HG03457 (cell line): ENCODE results near the gene SMC1B.
"Not testable (repeated sequence)": the region's sequence is repeated elsewhere in the genome, so short reads cannot be mapped to it uniquely, and the experiment has no call there.

Experiments used
- ATAC-seq: cut with Tn5 transposase; IDR thresholded peaks from one replicate; pipeline ENCODE4 v1.9.1; 2021; ENCODE audit warnings: moderate number of reproducible peaks; ENCODE audit not compliant: unreplicated experiment

The SMC1B gene

DNA sequence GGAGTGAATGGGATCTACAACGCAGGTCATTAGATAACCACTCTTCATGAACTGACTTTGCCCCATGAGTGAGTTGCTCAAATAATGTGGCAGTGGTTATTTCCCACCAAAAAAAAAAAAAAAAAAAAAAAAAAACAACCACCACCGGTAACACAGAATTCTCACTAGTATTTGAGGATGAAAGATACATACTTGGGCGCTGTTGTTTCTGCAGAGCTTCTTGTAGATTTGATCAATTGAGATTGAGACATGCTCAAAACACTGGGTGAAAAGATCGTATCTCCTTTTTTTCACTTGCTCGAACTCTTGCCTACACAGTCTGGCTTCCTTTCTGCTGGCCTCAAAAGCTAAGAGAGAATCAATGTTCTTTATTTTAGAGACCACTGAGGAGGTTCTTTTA is 59.6 kb downstream of the SMC1B start:
- no peak for ATAC-seq

DNA sequence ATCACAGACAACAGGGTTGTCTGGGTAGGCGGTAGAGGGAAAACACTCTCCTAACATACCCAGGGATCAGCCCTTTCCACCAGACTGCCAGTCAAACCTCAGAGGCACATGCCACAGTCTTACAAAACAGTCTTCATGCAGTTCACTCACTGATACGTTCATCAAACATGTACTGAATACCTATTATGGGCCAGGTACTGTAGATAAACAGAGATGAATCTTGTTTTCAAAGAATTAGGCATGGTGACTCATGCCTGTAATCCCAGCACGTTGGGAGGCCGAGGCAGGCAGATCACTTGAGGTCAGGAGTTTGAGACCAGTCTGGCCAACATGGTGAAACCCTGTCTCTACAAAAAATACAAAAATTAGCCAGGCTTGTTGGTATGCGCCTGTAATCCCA is 60.6 kb downstream of the SMC1B start:
- not testable (repeated sequence) for ATAC-seq

DNA sequence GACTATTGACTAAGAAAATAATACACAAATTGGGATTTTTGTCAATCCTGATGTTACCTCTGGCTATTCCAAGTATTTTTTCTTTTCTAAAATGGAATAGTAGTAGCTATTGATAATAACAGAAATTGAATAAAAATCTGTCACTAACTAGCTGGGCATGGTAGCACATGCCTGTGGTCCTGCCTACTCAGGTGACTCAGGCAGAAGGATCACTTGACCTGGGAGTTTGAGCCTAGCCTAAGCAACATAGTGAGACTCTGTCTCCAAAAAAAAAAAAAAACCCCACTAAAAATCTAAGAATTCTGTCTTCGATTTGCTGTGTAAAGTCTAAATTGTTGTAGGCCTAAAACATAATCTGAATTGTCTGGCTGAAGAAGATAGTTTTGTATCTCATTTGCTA is 61.4 kb downstream of the SMC1B start:
- no peak for ATAC-seq

DNA sequence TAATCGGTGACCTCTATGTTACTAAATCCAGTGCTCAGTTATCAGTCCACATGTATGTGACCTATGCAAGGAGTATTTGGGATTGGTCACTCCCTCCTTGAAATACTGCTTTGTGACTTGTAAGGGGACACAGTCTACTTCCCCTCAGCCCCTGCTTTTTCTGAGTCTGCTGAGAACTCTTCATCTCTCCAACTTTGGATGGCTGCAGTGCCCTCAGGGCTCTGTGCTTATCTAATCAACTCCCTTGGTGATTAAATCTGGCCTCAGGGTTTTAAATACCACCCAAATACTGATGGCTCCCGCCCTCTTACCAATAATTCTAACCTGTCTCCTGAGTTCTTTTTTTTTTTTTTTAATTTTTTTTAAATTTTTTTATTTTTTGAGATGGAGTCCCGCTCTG is 63.5 kb downstream of the SMC1B start:
- no peak for ATAC-seq

DNA sequence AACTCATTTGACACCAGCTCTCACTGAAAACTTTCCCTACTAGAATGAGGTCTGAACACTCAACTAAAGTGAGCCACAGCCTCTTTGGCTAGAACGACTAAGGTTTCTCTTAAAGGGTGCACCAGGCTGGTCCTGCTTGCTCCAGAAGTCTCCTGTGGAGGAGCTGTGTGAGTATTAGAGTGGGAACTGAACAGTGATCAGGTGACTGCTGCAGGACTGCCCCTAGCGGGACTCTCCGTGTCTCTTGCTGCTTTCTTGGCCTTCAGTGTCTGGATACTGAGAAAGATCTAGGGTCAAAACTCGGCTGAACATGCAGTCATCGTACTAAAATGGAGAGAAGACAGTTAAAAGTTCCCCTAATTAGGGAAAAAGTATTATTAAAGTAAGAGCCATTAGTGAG is 69.1 kb downstream of the SMC1B start:
- no peak for ATAC-seq

DNA sequence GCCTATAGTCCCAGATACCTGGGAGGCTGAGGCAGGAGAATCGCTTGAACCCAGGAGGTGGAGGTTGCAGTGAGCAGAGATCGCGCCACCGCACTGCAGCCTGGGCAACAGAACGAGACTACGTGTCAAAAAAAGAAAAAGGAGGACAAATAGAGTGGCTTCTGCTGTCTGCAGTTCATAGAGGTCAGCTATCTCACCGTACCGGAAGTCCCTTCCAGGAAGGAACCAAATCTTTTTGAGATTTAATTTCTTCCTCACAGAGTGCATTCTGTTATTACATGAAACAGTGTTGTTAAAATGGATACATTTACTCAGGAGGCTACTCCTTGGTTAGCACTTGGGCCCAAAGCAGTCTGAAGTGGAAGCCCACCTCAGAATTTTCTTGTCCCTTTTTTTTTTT is 70.3 kb downstream of the SMC1B start:
- no peak for ATAC-seq

DNA sequence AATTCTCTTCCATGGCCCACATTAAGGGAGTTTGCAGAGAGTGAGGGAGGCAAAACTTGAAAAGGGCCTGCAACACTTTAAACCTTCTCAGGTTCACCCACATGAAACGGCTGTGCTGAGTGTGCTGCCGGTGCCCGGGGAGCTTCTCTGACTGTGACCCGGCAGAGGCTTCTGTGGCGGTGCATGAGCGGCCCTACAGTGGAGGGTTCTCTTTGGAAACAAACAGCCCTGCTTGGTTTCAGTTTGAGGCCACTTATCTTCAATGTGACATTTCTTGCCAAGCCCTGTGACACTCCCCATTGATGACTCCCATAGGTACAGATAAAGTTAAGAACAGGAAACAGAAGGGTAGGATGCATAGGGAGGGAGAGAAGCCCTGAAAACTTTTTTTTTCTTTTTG is 71.9 kb downstream of the SMC1B start:
- no peak for ATAC-seq

DNA sequence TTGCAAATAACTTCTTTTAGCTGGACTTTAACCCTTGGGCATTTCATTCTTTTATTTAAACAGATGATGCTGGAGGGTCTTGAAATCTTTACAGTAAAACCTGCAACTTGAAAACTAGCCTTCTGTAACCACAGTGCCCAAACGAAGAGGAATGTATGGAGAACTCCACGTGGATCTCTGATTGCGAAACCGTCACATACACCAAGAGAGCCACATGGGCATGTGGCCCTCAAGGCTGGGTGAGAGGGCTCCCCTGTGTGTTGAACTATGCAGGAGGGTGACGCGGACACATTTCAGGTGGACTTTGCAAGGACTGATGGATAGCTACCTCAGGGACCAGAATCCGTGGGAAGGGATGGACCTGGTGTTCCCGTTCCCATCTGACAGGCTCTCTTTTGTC is 73.1 kb downstream of the SMC1B start:
- no peak for ATAC-seq

DNA sequence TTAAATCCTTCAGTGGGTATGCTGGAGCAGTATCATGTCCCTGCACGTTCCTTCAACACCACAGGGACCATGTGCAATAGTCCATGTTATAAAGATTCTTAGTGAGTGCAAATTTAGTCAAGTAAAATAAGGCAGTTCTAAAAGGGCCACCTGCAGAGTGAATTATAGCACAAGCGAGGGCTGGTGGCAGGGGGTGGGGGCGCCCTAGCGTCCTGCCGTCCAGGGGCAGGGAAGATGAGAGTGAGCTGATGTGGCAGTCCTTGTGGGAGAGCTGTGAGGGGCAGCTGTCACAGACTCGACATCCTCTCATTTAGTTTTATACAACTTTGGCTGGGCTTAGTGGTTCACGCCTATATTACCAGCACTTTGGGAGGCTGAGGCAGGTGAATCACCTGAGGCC is 74.6 kb downstream of the SMC1B start:
- ATAC-seq = no peak

DNA sequence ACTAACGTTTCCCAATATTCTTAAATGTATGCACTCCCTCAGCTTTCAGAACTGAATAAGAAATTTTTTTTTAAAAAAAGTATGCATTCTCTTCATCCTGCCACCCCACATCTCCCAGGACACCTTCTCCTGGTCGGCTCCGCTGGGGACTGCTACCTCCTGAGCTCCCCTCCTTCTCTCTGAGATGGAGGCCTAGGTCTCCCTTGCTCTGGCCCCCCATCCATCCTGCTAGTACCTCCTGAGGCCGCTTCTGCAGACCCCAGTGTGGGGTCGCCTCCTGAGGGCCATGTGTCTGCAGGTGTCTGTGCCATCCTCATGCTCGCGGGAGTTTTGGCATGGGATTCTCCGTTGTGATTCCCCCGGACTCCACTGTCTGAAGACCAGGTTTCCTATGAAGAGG is 75.9 kb downstream of the SMC1B start:
- no peak for ATAC-seq

DNA sequence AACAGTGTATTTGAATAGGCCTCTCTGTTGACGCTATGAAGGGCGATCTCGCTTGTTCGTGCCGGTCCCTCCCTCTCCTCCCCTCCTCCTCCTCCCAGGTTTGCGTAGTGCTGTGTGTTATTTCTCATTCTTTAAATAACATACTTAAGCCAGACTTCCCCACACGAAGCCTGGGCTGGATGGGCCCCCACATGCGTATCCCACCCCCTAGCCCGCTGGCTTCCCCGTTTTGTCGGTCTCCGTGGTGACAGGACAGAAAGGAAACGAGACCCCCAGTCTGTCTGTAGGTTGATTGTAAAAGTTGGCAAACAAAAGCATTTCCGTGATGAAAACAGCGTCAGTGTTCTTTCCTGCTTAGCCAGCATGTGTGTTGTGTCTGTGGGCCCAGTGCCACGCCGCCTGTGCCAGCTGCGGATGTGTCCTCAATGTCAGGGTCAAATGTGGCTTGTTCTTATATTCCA is 76.4 kb downstream of the SMC1B start:
- no peak for ATAC-seq

DNA sequence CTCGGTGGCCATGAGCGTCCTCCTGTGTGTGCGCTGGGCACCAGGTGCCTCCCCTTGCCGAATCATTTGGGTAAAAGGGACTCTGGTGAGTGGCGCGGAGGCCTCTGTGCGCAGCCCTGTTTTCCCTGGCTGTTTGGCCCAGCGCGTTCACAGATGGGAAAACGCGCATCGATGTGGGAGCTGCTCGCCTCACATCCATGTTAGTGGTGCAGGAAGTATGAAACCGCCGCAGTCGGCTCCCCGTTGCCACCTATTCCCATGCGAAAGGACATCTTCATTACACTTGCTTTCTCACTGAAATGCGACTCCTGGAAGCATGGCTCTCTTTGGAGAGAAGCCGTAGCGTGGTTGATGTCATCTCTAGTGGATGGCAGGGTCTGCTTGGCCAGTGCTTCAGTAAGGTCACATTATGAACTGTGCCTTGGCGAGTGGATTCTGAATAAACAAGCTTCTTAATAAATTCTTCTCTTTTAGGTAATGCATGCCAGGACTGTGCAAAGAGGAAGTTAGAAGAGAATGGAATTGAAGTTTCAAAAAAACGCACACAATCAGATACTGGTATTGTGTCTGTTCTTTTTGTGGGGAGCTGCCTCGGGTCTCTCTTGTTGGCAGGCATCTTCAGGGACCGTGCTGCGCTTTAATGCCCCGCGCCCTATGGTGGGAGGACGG is 77.4 kb downstream of the SMC1B start:
- no peak for ATAC-seq

DNA sequence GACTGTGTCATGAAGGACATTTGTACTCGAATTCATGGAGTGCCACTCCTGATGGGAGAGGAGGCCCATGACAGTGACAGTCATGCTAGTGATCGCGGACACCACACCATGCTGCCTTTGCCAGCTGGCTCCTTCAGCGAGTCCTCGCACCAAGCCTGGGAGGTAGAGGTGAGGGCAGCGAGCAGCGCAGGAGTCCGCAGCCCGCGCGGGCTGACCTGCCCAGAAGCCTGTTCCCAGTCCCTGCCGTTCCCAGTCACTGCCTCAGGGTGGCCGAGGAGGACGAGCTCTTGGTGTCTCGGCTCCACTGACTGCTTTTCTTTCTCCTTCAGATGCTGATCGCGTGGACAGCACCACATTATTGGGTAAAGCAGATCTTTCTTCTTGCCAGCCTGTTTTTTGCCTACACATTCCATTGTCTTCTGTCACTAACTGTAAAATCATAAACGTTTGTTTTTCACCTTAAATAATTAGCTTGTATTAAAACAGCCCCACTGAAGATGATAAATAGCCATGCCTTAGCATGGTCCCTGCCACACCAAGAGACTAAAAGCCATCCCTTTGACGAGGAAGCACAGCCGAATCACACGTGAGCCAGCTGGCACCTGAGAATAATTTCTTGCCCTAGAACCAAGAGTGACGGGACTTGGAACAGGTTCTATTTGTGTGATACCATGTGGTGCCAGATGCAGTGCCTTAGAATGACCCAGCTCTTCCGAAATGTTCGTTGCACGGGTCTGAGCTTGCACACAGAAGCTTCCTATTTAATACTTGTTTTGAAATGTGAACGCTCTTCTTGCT is 78.2 kb downstream of the SMC1B start:
- ATAC-seq = no peak

DNA sequence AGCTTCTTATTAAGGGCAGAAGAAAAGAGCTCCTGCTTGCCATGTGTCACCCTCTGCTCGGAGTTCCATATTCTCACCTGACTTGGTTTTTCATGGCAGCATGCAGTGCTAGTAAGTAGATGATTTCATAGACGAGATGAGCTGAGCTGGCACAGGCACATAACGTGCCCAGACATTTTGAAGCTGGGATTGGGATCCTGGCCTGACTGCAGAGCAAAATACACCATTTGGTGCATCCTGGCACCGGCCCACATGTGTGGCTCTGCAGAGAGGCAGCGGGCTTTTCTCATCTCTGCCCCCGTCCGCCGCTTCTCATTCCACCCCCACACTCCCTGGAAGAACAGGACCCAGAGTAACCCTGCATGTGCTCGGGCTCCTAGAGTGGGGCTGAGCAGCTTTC is 78.9 kb downstream of the SMC1B start:
- ATAC-seq = no peak

DNA sequence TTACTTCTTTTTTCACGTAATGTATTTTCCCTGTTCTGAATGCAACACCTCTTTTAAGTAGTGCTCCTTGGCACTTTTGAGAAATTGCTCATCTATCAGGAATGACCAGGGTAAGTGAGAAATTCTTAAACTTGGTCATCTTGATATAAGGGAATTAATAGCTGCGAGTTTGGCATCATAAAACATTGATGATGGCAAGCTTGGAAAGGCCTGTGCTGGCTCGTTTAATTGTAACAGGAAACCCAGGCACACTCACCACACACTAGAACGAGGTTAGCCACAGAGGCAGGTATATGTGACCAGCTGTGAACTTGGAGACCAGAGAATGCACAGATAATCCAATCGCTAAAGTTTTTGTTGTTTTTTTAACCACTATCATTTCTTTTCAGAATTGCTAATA is 79.3 kb downstream of the SMC1B start:
- ATAC-seq = no peak

DNA sequence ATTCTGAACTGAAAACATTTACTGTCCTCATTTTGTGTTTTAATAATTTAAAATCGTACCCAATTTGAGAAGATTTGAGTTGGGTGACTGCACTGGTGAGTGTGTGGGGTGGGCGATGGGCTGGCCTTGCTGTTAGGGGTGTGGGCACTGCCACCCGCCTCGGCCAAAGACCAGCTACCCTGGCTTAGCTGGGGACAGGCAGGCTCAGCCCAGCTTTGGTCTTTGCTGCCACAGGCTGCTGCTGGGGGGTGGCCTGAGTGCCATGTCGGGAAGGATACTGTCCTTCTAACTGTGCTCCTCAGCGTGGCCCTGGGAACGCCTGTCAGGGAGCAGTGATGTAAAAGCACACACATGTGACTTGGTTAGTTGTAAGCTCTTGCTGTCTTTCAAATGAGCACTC is 81.4 kb downstream of the SMC1B start:
- ATAC-seq = no peak

DNA sequence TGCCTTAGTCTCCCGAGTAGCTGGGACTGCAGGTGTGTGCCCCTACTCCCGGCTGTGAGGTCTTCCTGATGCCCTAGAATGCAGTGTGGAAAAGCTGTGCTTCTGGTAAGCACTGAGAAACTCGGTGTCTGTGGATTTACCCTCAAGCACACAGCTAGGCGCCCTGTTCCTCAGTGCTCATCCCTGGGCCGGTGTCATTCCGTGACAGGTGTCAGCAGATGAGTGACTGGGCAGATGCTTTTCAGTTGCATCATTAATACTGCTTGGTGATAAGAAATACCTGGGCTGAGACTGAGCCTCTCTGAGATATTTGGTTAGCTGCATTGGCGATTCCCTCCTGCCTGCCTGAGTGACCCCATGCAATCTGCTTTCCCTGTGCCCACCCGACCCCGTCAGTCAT is 81.9 kb downstream of the SMC1B start:
- no peak for ATAC-seq

DNA sequence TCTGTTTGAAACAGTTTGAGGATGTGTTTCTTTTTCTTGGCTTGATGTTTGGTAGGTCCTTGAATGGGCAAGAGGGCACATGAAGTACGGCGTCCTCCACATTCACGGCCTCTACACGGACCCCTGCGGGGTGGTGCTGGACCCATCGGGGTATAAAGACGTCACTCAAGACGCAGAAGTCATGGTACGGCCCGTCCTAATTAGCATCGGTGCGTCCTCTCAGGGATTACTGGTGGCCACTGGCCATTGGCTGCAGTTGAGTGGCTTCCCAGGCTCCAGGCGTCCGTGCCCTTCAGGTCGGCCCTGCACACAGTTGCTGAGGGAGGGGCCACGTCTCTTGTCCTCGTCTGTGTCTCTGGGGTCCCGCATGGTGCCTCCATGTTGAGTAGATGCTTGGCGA is 82.9 kb downstream of the SMC1B start:
- ATAC-seq = no peak

DNA sequence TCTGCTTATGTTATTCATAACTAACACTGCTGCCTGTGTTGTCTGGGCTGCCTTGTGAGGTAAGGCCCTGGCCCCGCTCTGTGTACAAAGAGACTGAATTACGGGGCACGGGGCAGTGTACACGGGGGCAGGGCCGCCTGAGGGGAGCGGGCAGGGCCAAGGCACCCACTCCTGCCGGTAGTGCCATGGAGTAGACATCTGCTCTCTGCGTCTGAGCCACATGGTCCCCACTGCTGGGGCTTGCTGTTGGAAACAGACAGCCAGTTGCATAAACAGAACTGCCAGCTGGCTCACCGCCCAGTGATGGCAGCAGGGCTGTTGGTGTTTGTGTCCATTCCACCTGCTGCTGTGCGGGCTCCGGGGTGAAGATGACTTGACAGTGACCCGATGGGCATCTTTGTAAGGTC is 83.9 kb downstream of the SMC1B start:
- no peak for ATAC-seq

DNA sequence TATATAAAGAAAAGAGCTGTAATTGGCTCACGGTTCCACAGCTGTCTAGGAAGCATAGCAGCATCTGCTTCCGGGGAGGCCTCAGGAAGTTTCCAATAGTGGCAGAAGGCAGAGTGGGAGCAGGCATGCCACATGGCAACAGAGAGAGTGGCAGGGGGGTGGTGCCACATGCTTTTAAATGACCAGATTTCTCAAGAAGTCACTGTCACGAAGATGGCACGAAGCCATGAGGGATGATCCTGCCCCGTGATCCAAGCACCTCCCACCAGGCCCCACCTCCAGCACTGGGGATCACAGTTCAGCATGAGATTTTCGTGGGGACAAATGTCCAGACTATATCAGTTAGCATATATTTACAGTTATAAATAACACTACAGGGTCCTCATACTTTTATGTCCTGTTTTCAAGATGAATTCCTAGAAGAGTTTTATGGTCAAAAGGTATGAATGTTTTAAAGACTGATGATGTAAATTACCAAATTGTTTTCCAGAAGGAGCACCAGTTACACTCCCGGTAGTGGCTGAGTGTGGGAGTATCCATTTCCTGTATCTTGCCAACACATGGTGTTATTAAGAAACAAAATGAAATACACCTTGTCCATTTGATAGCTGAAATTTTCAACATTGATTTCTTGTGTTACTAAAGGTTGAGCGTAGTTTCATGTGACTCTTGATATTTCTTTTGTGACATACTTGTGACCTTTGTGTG is 84.4 kb downstream of the SMC1B start:
- no peak for ATAC-seq

DNA sequence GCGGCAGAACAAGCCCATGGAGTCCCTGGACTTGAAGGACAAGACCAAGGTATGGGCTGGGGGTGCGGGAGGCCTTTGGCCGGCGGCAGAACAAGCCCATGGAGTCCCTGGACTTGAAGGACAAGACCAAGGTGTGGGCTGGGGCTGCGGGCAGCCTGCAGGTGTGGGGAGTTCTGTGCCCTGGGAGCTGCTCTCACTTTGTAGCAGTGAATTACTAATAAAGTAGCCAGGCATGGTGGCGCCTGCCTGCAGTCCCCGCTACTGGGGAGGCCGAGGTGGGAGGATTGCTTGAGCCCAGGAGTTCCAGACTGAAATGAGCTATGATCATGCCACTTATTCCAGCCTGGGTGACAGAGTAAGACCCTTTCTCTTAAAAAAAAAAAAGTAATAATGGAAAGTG is 85.1 kb downstream of the SMC1B start:
- ATAC-seq = not testable (repeated sequence)

DNA sequence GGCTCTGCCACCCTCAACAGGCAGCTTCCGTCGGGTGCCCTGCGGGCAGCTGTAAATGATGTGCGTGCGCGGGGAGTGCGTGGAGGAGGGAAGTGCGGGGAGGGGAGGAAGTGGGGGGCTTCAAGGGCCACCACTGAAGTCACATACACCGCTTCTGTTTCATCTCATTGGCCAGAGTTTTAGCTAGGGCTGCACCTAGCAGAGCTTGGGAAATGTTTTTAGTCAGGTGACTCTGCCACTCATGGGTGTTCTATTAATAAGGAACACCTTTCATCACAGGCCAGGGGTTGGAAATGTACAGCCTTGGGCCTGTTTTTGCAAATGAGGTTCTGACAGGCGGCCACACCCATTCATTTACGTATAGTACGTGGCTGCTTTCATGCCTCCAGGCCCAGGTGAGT is 89.1 kb downstream of the SMC1B start:
- ATAC-seq = no peak
